HFFc6 (cell line): ENCODE data around the gene CDKL2. TPM values are rescaled to one million over a fixed set of nuclear protein-coding genes. Genes with fewer than 3 reads are reported as not detected.
"Not testable (repeated sequence)": the region's sequence is repeated elsewhere in the genome, so short reads cannot be mapped to it uniquely, and the experiment has no call there.

Source experiments
- DNase-seq: peaks from one replicate; pipeline ENCODE4 v3.0.0-alpha.2; 2018
- H3K27ac Mint-ChIP-seq: 2 replicates; pipeline ENCODE4 v1.8.0; 2020; ENCODE audit warnings: mild to moderate bottlenecking, mixed read lengths
- H3K27me3 Mint-ChIP-seq: 2 replicates; pipeline ENCODE4 v1.8.0; 2021; ENCODE audit warnings: mild to moderate bottlenecking, moderate library complexity, mixed read lengths; ENCODE audit not compliant: insufficient read depth
- H3K36me3 Mint-ChIP-seq: 2 replicates; pipeline ENCODE4 v1.8.0; 2021; ENCODE audit warnings: low read depth, mixed read lengths
- H3K4me1 Mint-ChIP-seq: 2 replicates; pipeline ENCODE4 v1.8.0; 2020; ENCODE audit warnings: low read depth, mixed read lengths
- H3K4me3 Mint-ChIP-seq: 2 replicates; pipeline ENCODE4 v1.8.0; 2020; ENCODE audit warnings: mild to moderate bottlenecking, moderate library complexity, mixed read lengths
- H3K9me3 Mint-ChIP-seq: 2 replicates; pipeline ENCODE4 v1.8.0; 2020; ENCODE audit warnings: mild to moderate bottlenecking, mixed read lengths
- total RNA-seq, 6 experiments: library from RNA; stranded (reverse); fragmentation: NEBNext Ultra II Directional; extraction: Animal tissue kit (Norgen Biotek cat#: 25700); gene quantifications; 2 replicates in 1 of 6; 3 replicates in 5 of 6; pipeline ENCODE4 v1.2.3, GENCODE V29; 2021
- TF ChIP-seq, protein P1 (sequence below): fragments of 200-600 bp; sonication (generic); IDR thresholded peaks from 2 replicates; pipeline ENCODE4 v1.5.0; 2021; ENCODE audit warnings: antibody characterized with exemption, mild to moderate bottlenecking

CDKL2 gene
- total RNA-seq, 6 experiments from 2014 or later: 0.14 to 0.38 (median 0.19) TPM

DNA sequence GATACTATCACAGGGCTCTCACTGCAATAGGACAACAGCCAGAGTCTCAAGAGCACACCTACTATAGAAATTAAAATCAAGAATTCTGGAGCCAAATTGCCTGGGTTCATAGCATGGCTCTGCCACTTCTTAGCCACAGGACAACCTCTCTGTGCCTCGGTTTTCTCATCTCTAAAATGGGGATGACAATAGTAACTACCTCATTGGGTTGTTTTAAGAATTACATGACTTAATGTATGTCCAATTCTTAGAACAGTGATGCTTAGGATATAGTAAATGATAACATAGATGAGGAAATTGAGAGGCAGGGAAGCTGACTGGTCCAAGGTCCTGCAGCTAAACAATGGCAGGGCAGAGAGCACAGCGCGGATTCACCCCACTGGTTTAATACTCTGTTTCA lies 85.5 kb downstream of the CDKL2 start:
- TF ChIP-seq, protein P1, sequence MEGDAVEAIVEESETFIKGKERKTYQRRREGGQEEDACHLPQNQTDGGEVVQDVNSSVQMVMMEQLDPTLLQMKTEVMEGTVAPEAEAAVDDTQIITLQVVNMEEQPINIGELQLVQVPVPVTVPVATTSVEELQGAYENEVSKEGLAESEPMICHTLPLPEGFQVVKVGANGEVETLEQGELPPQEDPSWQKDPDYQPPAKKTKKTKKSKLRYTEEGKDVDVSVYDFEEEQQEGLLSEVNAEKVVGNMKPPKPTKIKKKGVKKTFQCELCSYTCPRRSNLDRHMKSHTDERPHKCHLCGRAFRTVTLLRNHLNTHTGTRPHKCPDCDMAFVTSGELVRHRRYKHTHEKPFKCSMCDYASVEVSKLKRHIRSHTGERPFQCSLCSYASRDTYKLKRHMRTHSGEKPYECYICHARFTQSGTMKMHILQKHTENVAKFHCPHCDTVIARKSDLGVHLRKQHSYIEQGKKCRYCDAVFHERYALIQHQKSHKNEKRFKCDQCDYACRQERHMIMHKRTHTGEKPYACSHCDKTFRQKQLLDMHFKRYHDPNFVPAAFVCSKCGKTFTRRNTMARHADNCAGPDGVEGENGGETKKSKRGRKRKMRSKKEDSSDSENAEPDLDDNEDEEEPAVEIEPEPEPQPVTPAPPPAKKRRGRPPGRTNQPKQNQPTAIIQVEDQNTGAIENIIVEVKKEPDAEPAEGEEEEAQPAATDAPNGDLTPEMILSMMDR: no peak
- H3K27ac Mint-ChIP-seq: no peak overlapping the region
- H3K27me3 Mint-ChIP-seq: no peaks in the 10 kb centered on the region
- H3K4me1 Mint-ChIP-seq: peaks cover 41% of the 10 kb centered on the region
- H3K36me3 Mint-ChIP-seq: no peaks in the 10 kb centered on the region; the same call in 1 of the 2 replicates
- no peaks in the 10 kb centered on the region for H3K9me3 Mint-ChIP-seq
- H3K4me3 Mint-ChIP-seq: no peak overlapping the region
- DNase-seq: no peak

DNA sequence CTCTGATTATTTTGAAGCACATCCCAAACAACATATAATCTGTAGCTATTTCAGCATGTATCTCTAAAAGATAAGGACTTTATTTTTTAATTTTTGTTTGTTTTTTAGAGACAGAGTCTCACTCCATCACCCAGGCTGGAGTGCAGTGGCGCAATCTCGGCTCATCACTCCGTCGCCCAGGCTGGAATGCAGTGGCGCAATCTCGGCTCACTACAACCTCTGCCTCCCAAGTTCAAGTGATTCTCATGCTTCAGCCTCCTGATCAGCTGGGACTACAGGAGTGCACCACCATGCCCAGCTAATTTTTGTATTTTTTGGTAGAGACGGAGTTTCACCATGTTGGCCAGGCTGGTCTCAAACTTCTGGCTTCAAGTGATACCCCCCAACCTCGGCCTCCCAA lies 86.1 kb downstream of the CDKL2 start:
- not testable (repeated sequence) for DNase-seq, H3K36me3 Mint-ChIP-seq, H3K27ac Mint-ChIP-seq, H3K27me3 Mint-ChIP-seq, H3K9me3 Mint-ChIP-seq, H3K4me3 Mint-ChIP-seq
- H3K4me1 Mint-ChIP-seq: peaks cover 41% of the 10 kb centered on the region

- peaks cover 3% of the 10 kb centered on the region; the same call in 1 of the 2 replicates for H3K36me3 Mint-ChIP-seq
- no peaks in the 10 kb centered on the region for H3K27me3 Mint-ChIP-seq
- H3K4me1 Mint-ChIP-seq: peaks cover 41% of the 10 kb centered on the region
- H3K9me3 Mint-ChIP-seq: no peaks in the 10 kb centered on the region
- no peak overlapping the region for H3K4me3 Mint-ChIP-seq
- TF ChIP-seq, protein P1: no peak
- peak; percentile 79 for DNase-seq
- peak overlapping the region; percentile 29; the same call in 1 of the 2 replicates for H3K27ac Mint-ChIP-seq
Observed at GRCh38 chr4:75542824-75543223, 87.5 kb downstream of the CDKL2 start.

- H3K9me3 Mint-ChIP-seq: peaks cover 11% of the 10 kb centered on the region; the same call in 1 of the 2 replicates
- H3K27ac Mint-ChIP-seq, H3K27me3 Mint-ChIP-seq, H3K4me3 Mint-ChIP-seq, H3K4me1 Mint-ChIP-seq, DNase-seq: not testable (repeated sequence)
- H3K36me3 Mint-ChIP-seq: peaks cover 21% of the 10 kb centered on the region
Observed at GRCh38 chr4:75537308-75537707, 93.0 kb downstream of the CDKL2 start.

GRCh38 chr4:75533926-75534325 lies 96.4 kb downstream of the CDKL2 start:
- not testable (repeated sequence) for H3K4me1 Mint-ChIP-seq, H3K27me3 Mint-ChIP-seq, DNase-seq, H3K27ac Mint-ChIP-seq, H3K4me3 Mint-ChIP-seq
- peaks cover 21% of the 10 kb centered on the region; the same call in 1 of the 2 replicates for H3K9me3 Mint-ChIP-seq
- H3K36me3 Mint-ChIP-seq: peaks cover 41% of the 10 kb centered on the region

GRCh38 chr4:75533339-75533887 lies 96.9 kb downstream of the CDKL2 start:
- peaks cover 21% of the 10 kb centered on the region; the same call in 1 of the 2 replicates for H3K9me3 Mint-ChIP-seq

GRCh38 chr4:75531536-75532143 lies 98.7 kb downstream of the CDKL2 start:
- not testable (repeated sequence) for H3K4me3 Mint-ChIP-seq, H3K27ac Mint-ChIP-seq, H3K4me1 Mint-ChIP-seq, DNase-seq, H3K27me3 Mint-ChIP-seq
- Mint-ChIP-seq H3K9me3 (peaks cover 21% of the 10 kb centered on the region; the same call in 1 of the 2 replicates), H3K36me3 (peaks cover 33% of the 10 kb centered on the region)

More at GRCh38 chr4:75533339-75533887, 96.9 kb downstream of the CDKL2 start:
- not testable (repeated sequence) for H3K4me3 Mint-ChIP-seq, DNase-seq, H3K27me3 Mint-ChIP-seq, H3K4me1 Mint-ChIP-seq, H3K27ac Mint-ChIP-seq
- peaks cover 41% of the 10 kb centered on the region for H3K36me3 Mint-ChIP-seq

DNA sequence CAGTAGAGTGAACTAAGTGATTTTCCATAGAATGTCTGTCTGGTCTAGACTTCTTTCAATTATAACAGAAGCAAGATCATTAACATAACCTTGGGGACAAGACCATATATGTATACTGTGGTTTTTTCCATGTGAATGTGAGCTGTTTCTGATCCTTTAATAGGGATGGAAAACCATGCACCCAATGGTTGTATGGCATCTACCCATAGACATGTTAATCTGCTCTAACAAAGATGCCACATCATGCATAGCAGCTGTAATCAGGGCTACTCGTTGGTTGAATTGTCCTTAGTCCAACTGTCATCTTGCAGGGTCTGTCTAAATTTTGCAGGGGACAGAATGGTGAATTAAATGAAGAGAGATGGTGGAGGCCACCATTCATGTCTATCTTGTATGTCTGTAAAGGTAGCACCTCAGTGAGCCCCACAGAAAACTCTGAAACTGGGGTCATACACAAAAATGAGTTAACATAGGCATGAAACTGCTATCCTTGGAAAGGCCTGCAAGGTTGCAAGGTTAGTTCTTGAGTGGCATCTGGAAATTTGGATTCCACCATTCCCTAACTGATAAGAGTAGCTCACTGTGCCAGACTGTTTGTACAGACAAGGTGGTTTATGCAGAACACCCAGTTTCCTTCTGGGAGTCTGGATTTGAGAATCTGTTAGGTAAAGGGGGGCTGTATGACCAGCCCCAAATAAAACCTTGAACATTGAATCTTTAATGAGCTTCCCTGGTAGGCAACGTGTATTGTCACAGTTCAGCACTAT lies 99.6 kb downstream of the CDKL2 start:
- TF ChIP-seq, protein P1: no peak
- no peaks in the 10 kb centered on the region for H3K4me1 Mint-ChIP-seq
- H3K36me3 Mint-ChIP-seq: peaks cover 33% of the 10 kb centered on the region
- peaks cover 21% of the 10 kb centered on the region; the same call in 1 of the 2 replicates for H3K9me3 Mint-ChIP-seq
- no peak for DNase-seq
- no peak overlapping the region for H3K4me3 Mint-ChIP-seq
- no peaks in the 10 kb centered on the region for H3K27me3 Mint-ChIP-seq
- no peak overlapping the region for H3K27ac Mint-ChIP-seq
